Central memory CD8-positive, alpha-beta T cell (primary cell): ENCODE data around the gene BMPR1A.
A peak's percentile ranks its signal among the peaks of the same experiment; 100 is the strongest.
"Not testable (repeated sequence)": the region's sequence is repeated elsewhere in the genome, so short reads cannot be mapped to it uniquely, and the experiment has no call there.

Experiments used
- ATAC-seq: fragments of 150-1000 bp; cut with Tn5 transposase; replicated peaks from 2 replicates; pipeline ENCODE4 v1.10.0; 2022; ENCODE audit warnings: mild to moderate bottlenecking, moderate FRiP score, moderate number of reproducible peaks; ENCODE audit not compliant: poor library complexity, severe bottlenecking; ENCODE audit errors: extremely low read depth
- DNase-seq, 2 donors: peaks; one replicate each; pipeline ENCODE4 v3.0.0; 2021; ENCODE audit warnings: low spot score in 2 of 2
- H3K27ac Mint-ChIP-seq: one replicate; pipeline ENCODE4 v1.8.0; 2022; ENCODE audit warnings: low read depth, mild to moderate bottlenecking, moderate library complexity, mixed read lengths
- H3K27me3 Mint-ChIP-seq: one replicate; pipeline ENCODE4 v1.8.0; 2022; ENCODE audit warnings: mixed read lengths
- H3K36me3 Mint-ChIP-seq: one replicate; pipeline ENCODE4 v1.8.0; 2022; ENCODE audit warnings: mild to moderate bottlenecking, moderate library complexity, mixed read lengths; ENCODE audit not compliant: insufficient read depth
- H3K4me1 Mint-ChIP-seq: one replicate; pipeline ENCODE4 v1.8.0; 2022; ENCODE audit warnings: mixed read lengths
- H3K4me3 Mint-ChIP-seq: one replicate; pipeline ENCODE4 v1.8.0; 2022; ENCODE audit warnings: mild to moderate bottlenecking, moderate library complexity, mixed read lengths
- H3K9me3 Mint-ChIP-seq: one replicate; pipeline ENCODE4 v1.8.0; 2022; ENCODE audit warnings: mixed read lengths

Gene BMPR1A

GRCh38 chr10:86946213-86947155, 190.1 kb downstream of the BMPR1A start:
- Mint-ChIP-seq H3K36me3 (peaks cover 1% of the 10 kb centered on the region), H3K4me1 (peaks cover 8% of the 10 kb centered on the region), H3K27ac (no peak overlapping the region), H3K4me3 (no peak overlapping the region), H3K9me3 (no peaks in the 10 kb centered on the region), H3K27me3 (peaks cover 10% of the 10 kb centered on the region)
- no peak for ATAC-seq
- no peak for DNase-seq

- peak overlapping the region; percentile 18 for H3K27ac Mint-ChIP-seq
- not testable (repeated sequence) for H3K27me3 Mint-ChIP-seq, H3K4me3 Mint-ChIP-seq, H3K9me3 Mint-ChIP-seq, ATAC-seq, H3K36me3 Mint-ChIP-seq, DNase-seq, H3K4me1 Mint-ChIP-seq
Observed at GRCh38 chr10:86947806-86948205, 191.4 kb downstream of the BMPR1A start.

GRCh38 chr10:86950349-86950748, 193.9 kb downstream of the BMPR1A start:
- DNase-seq (no peak), ATAC-seq (no peak)
- Mint-ChIP-seq H3K9me3 (peaks cover 9% of the 10 kb centered on the region), H3K27ac (no peak overlapping the region), H3K36me3 (peaks cover 1% of the 10 kb centered on the region), H3K4me1 (peaks cover 8% of the 10 kb centered on the region), H3K4me3 (no peak overlapping the region), H3K27me3 (peaks cover 10% of the 10 kb centered on the region)

- peaks cover 9% of the 10 kb centered on the region for H3K27me3 Mint-ChIP-seq
- H3K27ac Mint-ChIP-seq: no peak overlapping the region
- DNase-seq (no peak), ATAC-seq (no peak)
- peaks cover 8% of the 10 kb centered on the region for H3K4me1 Mint-ChIP-seq
- peaks cover 1% of the 10 kb centered on the region for H3K36me3 Mint-ChIP-seq
- H3K4me3 Mint-ChIP-seq: no peak overlapping the region
- peaks cover 9% of the 10 kb centered on the region for H3K9me3 Mint-ChIP-seq
Observed at GRCh38 chr10:86951184-86951761, 194.9 kb downstream of the BMPR1A start.

- Mint-ChIP-seq H3K27ac (no peak overlapping the region), H3K9me3 (peaks cover 9% of the 10 kb centered on the region), H3K4me1 (peaks cover 8% of the 10 kb centered on the region), H3K4me3 (no peak overlapping the region), H3K36me3 (peaks cover 1% of the 10 kb centered on the region), H3K27me3 (peaks cover 1% of the 10 kb centered on the region)
- DNase-seq (no peak), ATAC-seq (no peak)
Observed at GRCh38 chr10:86952106-86952505, 195.7 kb downstream of the BMPR1A start.

GRCh38 chr10:86952697-86953096, 196.3 kb downstream of the BMPR1A start:
- H3K36me3 Mint-ChIP-seq, H3K27ac Mint-ChIP-seq, DNase-seq, H3K9me3 Mint-ChIP-seq, H3K4me3 Mint-ChIP-seq, ATAC-seq, H3K4me1 Mint-ChIP-seq, H3K27me3 Mint-ChIP-seq: not testable (repeated sequence)

- Mint-ChIP-seq H3K27ac (no peak overlapping the region), H3K9me3 (peaks cover 9% of the 10 kb centered on the region), H3K4me3 (no peak overlapping the region), H3K27me3 (no peaks in the 10 kb centered on the region), H3K36me3 (peaks cover 1% of the 10 kb centered on the region), H3K4me1 (peaks cover 8% of the 10 kb centered on the region)
- ATAC-seq (no peak), DNase-seq (no peak)
Observed at GRCh38 chr10:86953747-86954680, 197.6 kb downstream of the BMPR1A start.

- H3K4me3 Mint-ChIP-seq: no peak overlapping the region
- H3K4me1 Mint-ChIP-seq: peaks cover 8% of the 10 kb centered on the region
- H3K36me3 Mint-ChIP-seq: peaks cover 1% of the 10 kb centered on the region
- ATAC-seq: no peak
- peaks cover 9% of the 10 kb centered on the region for H3K9me3 Mint-ChIP-seq
- no peak for DNase-seq
- no peak overlapping the region for H3K27ac Mint-ChIP-seq
- H3K27me3 Mint-ChIP-seq: no peaks in the 10 kb centered on the region
Observed at GRCh38 chr10:86954681-86955500, 198.5 kb downstream of the BMPR1A start.

GRCh38 chr10:86955501-86956194, 199.2 kb downstream of the BMPR1A start:
- ATAC-seq: no peak
- Mint-ChIP-seq H3K36me3 (no peaks in the 10 kb centered on the region), H3K9me3 (peaks cover 9% of the 10 kb centered on the region), H3K27ac (no peak overlapping the region), H3K4me3 (no peak overlapping the region), H3K27me3 (no peaks in the 10 kb centered on the region), H3K4me1 (peaks cover 4% of the 10 kb centered on the region)
- no peak for DNase-seq

- ATAC-seq: no peak
- peaks cover 9% of the 10 kb centered on the region for H3K9me3 Mint-ChIP-seq
- no peak overlapping the region for H3K4me3 Mint-ChIP-seq
- H3K36me3 Mint-ChIP-seq: no peaks in the 10 kb centered on the region
- DNase-seq: no peak
- no peaks in the 10 kb centered on the region for H3K27me3 Mint-ChIP-seq
- no peak overlapping the region for H3K27ac Mint-ChIP-seq
- H3K4me1 Mint-ChIP-seq: peaks cover 4% of the 10 kb centered on the region
Observed at GRCh38 chr10:86956195-86956847, 199.9 kb downstream of the BMPR1A start.

GRCh38 chr10:86956848-86957448, 200.5 kb downstream of the BMPR1A start:
- no peak for ATAC-seq
- DNase-seq: no peak
- Mint-ChIP-seq H3K27ac (no peak overlapping the region), H3K9me3 (peaks cover 6% of the 10 kb centered on the region), H3K4me3 (no peak overlapping the region), H3K27me3 (no peaks in the 10 kb centered on the region), H3K4me1 (peaks cover 4% of the 10 kb centered on the region), H3K36me3 (no peaks in the 10 kb centered on the region)
